Panc1 (cell line): ENCODE data around the gene IGSF5. TPM values are rescaled to one million over a fixed set of nuclear protein-coding genes. Genes with fewer than 3 reads are reported as not detected.

Source experiments
- ATAC-seq: fragments of 200-7000 bp; cut with Tn5 transposase; 2 replicates; pipeline ENCODE4 v1.9.1; 2020; ENCODE audit warnings: mild to moderate bottlenecking, moderate library complexity
- BruUV-seq: library from RNA; stranded (reverse); fragments of 400-500 nt; replicated peaks from 2 replicates; lab custom pipeline; 2021; lab: Mats Ljungman, UMichigan
- CTCF ChIA-PET: fragments of 300-600 bp; sonication (Branson Sonifier 250); formaldehyde crosslinking; loops from one replicate; lab custom pipeline; 2022; ENCODE audit warnings: antibody characterized with exemption; lab: Charles Lee
- POLR2A ChIA-PET: fragments of 300-600 bp; sonication (Branson Sonifier 250); formaldehyde crosslinking; loops from one replicate; lab custom pipeline; 2022; ENCODE audit warnings: antibody characterized with exemption; lab: Charles Lee
- DNase-seq: peaks from one replicate; pipeline ENCODE4 v3.0.0-alpha.2; 2010; ENCODE audit warnings: low read depth, low spot score
- H3K27ac ChIP-seq: 2 replicates; pipeline ENCODE4 v1.5.1; 2011; ENCODE audit warnings: mild to moderate bottlenecking, low read length, inconsistent platforms
- H3K27me3 ChIP-seq: fragments of 200-500 bp; sonication (Bioruptor generic); 2 replicates; pipeline ENCODE4 v1.6.0; 2014; ENCODE audit warnings: low read length, inconsistent platforms; ENCODE audit not compliant: control insufficient read depth, insufficient read depth
- H3K36me3 ChIP-seq: fragments of 200-500 bp; sonication (Bioruptor generic); 2 replicates; pipeline ENCODE4 v1.5.1; 2014; ENCODE audit warnings: inconsistent platforms, mild to moderate bottlenecking, low read length, moderate library complexity; ENCODE audit not compliant: control insufficient read depth, insufficient read depth
- H3K4me1 ChIP-seq: 2 replicates; pipeline ENCODE4 v1.5.1; 2011; ENCODE audit warnings: inconsistent platforms, mild to moderate bottlenecking, low read length, moderate library complexity; ENCODE audit not compliant: control insufficient read depth, insufficient read depth
- H3K4me3 ChIP-seq, 2 experiments: 2 replicates each; pipeline ENCODE4 v1.5.1; 2011 to 2012; ENCODE audit warnings: low read depth in 2 of 2, low read length in 2 of 2, mild to moderate bottlenecking in 2 of 2, inconsistent platforms in 1 of 2, moderate library complexity in 1 of 2
- H3K9me3 ChIP-seq: fragments of 200-500 bp; sonication (Bioruptor generic); 2 replicates; pipeline ENCODE4 v1.5.1; 2014; ENCODE audit warnings: low read depth, mild to moderate bottlenecking, inconsistent platforms, low read length, moderate library complexity; ENCODE audit not compliant: control insufficient read depth, insufficient read depth
- CTCF ChIP-seq: fragments of 450-650 bp; IDR thresholded peaks from 2 replicates; pipeline ENCODE4 v1.5.1; 2017; ENCODE audit warnings: mild to moderate bottlenecking
- POLR2AphosphoS5 ChIP-seq: IDR thresholded peaks from 2 replicates; pipeline ENCODE4 v1.6.1; 2012; ENCODE audit warnings: mild to moderate bottlenecking, low read depth, low read length, moderate library complexity
- REST ChIP-seq, 2 experiments: IDR thresholded peaks; 2 replicates each; pipeline ENCODE4 v1.6.1; 2011 to 2012; ENCODE audit warnings: low read depth in 2 of 2, control low read depth in 1 of 2, low read length in 1 of 2, mild to moderate bottlenecking in 1 of 2, moderate library complexity in 1 of 2; ENCODE audit not compliant: insufficient read depth in 1 of 2
- SIN3A ChIP-seq: IDR thresholded peaks from 2 replicates; pipeline ENCODE4 v1.6.1; 2012; ENCODE audit warnings: low read depth, mild to moderate bottlenecking, low read length, moderate library complexity, borderline replicate concordance; ENCODE audit not compliant: insufficient read depth
- TCF7L2 ChIP-seq: IDR thresholded peaks from 2 replicates; pipeline ENCODE4 v1.6.1; 2011; ENCODE audit warnings: mild to moderate bottlenecking, low read depth, low read length, inconsistent platforms
- in situ Hi-C: cut with HindIII; loops from 2 replicates; pipeline ENCODE4 v1.10.0; 2016; ENCODE audit warnings: low sequenced_read_pairs, low pct_unique_long_range_greater_than_20kb
- intact Hi-C: fragments of 100-400 bp; cut with micrococcal nuclease; formaldehyde crosslinking; loops from one replicate; pipeline ENCODE4 v1.10.0; 2022; ENCODE audit not compliant: unreplicated experiment
- total RNA-seq: library from RNA; stranded (reverse); gene quantifications from one replicate; pipeline ENCODE4 v1.2.1, GENCODE V29; 2021; ENCODE audit not compliant: unreplicated experiment

Gene IGSF5
- total RNA-seq, 1 experiment from 2014 or later = not detected

- intact Hi-C loops (no loop called here), in situ Hi-C loops (no loop called here)
- H3K27me3 ChIP-seq = no peaks in the 10 kb centered on the region
- ChIA-PET POLR2A (no interaction called here), CTCF (no interaction called here)
- no TSS peak for BruUV-seq
- H3K9me3 ChIP-seq = no peaks in the 10 kb centered on the region
- no peak overlapping the region for H3K27ac ChIP-seq
- ATAC-seq = no peak
- no peak overlapping the region for H3K4me3 ChIP-seq
- H3K4me1 ChIP-seq = no peaks in the 10 kb centered on the region
- no peaks in the 10 kb centered on the region for H3K36me3 ChIP-seq
- no peak for DNase-seq
- TF ChIP-seq SIN3A (no peak), CTCF (no peak), TCF7L2 (no peak), REST (IDR thresholded peaks at IDR 0.05; ENCODE audit: insufficient read depth in 1 of 2, low read depth in 2 of 2, low read length in 1 of 2) (no peak), POLR2AphosphoS5 (no peak)
These were observed 30.8 kb downstream of the IGSF5 start for GRCh38 chr21:39775816-39776215.

- Histone ChIP-seq H3K4me3 (no peak overlapping the region), H3K36me3 (no peaks in the 10 kb centered on the region), H3K4me1 (no peaks in the 10 kb centered on the region), H3K9me3 (no peaks in the 10 kb centered on the region), H3K27ac (no peak overlapping the region), H3K27me3 (no peaks in the 10 kb centered on the region)
- no TSS peak for BruUV-seq
- ATAC-seq = no peak
- POLR2A ChIA-PET = no interaction called here
- intact Hi-C loops (no loop called here), in situ Hi-C loops (no loop called here)
- no peak for DNase-seq
- CTCF ChIA-PET = no interaction called here
- TF ChIP-seq REST (IDR thresholded peaks at IDR 0.05; ENCODE audit: insufficient read depth in 1 of 2, low read depth in 2 of 2, low read length in 1 of 2) (no peak), POLR2AphosphoS5 (no peak), SIN3A (no peak), CTCF (no peak), TCF7L2 (no peak)
These were observed 31.6 kb downstream of the IGSF5 start for GRCh38 chr21:39776589-39776988.
